ENCODE data around the gene CDK14. TPM values are rescaled to one million over a fixed set of nuclear protein-coding genes. Genes with fewer than 3 reads are reported as not detected.

The CDK14 gene
- total RNA-seq, 1 experiment from 2014 or later = 57.9 TPM

GRCh38 chr7:91055219-91055618 lies 459.1 kb downstream of the CDK14 start:
- DNase-seq (ENCODE audit: low spot score) = no peak
- Mint-ChIP-seq H3K9me3 (peaks cover 3% of the 10 kb centered on the region; the same call in 1 of the 2 replicates), H3K4me3 (no peak overlapping the region), H3K27ac (no peak overlapping the region), H3K4me1 (peaks cover 21% of the 10 kb centered on the region), H3K36me3 (0 out of 2 replicates have a peak, but pooled peaks cover 2% of the 10 kb centered on the region), H3K27me3 (ENCODE audit: low read depth) (peaks cover 47% of the 10 kb centered on the region)
- CTCF ChIA-PET = no interaction called here
- POLR2A ChIA-PET = no interaction called here
- ATAC-seq = no peak
- TF ChIP-seq ESRRA (CRISPR knock-in tag; IDR thresholded peaks at IDR 0.05; ENCODE audit: borderline replicate concordance) (no peak), ZNF281 (CRISPR knock-in tag; IDR thresholded peaks at IDR 0.05) (no peak), ZNF232 (CRISPR knock-in tag; IDR thresholded peaks at IDR 0.05) (no peak), FOXJ3 (CRISPR knock-in tag; IDR thresholded peaks at IDR 0.05; ENCODE audit: borderline replicate concordance) (no peak), E2F5 (CRISPR knock-in tag; IDR thresholded peaks at IDR 0.05) (no peak), IRF2 (CRISPR knock-in tag; IDR thresholded peaks at IDR 0.05; ENCODE audit: borderline replicate concordance, low read depth) (no peak), MAX (CRISPR knock-in tag; IDR thresholded peaks at IDR 0.05) (no peak), NFATC4 (CRISPR knock-in tag; IDR thresholded peaks at IDR 0.05) (no peak)

GRCh38 chr7:91062713-91063112 lies 466.6 kb downstream of the CDK14 start:
- TF ChIP-seq EMX1 (CRISPR knock-in tag; IDR thresholded peaks at IDR 0.05) = no peak
- H3K36me3 Mint-ChIP-seq = peaks cover 15% of the 10 kb centered on the region
- H3K4me1 Mint-ChIP-seq = peaks cover 31% of the 10 kb centered on the region
- no peaks in the 10 kb centered on the region; the same call in 1 of the 2 replicates for H3K27me3 Mint-ChIP-seq (ENCODE audit: low read depth)
- H3K4me3 Mint-ChIP-seq = no peak overlapping the region
- ChIA-PET POLR2A (no interaction called here), CTCF (no interaction called here)
- no peak overlapping the region for H3K27ac Mint-ChIP-seq
- DNase-seq (ENCODE audit: low spot score) = no peak
- H3K9me3 Mint-ChIP-seq = peaks cover 17% of the 10 kb centered on the region
- no peak for ATAC-seq

- Mint-ChIP-seq H3K9me3 (peaks cover 17% of the 10 kb centered on the region), H3K27ac (no peak overlapping the region), H3K36me3 (peaks cover 15% of the 10 kb centered on the region), H3K4me1 (peaks cover 31% of the 10 kb centered on the region), H3K27me3 (ENCODE audit: low read depth) (no peaks in the 10 kb centered on the region; the same call in 1 of the 2 replicates), H3K4me3 (no peak overlapping the region)
- ChIA-PET CTCF (interaction anchor here (1.3 kb wide), 1 partner anchor 19 kb away, joined by 3 read pairs; no protein-coding TSS in a partner anchor), POLR2A (no interaction called here)
- ATAC-seq = no peak
- no peak for DNase-seq (ENCODE audit: low spot score)
- no peak for TF ChIP-seq NR3C1 (CRISPR knock-in tag; conservative IDR thresholded peaks at IDR 0.05; ENCODE audit: low read depth)
- TF ChIP-seq KAT7 (CRISPR knock-in tag; IDR thresholded peaks at IDR 0.05; ENCODE audit: borderline replicate concordance) = no peak
- no peak for TF ChIP-seq SMAD4 (CRISPR knock-in tag; IDR thresholded peaks at IDR 0.05)
- TF ChIP-seq ZSCAN18 (CRISPR knock-in tag; IDR thresholded peaks at IDR 0.05) = no peak
- no peak for TF ChIP-seq ESRRA (CRISPR knock-in tag; IDR thresholded peaks at IDR 0.05; ENCODE audit: borderline replicate concordance)
- TF ChIP-seq E2F4 (CRISPR knock-in tag; IDR thresholded peaks at IDR 0.05; ENCODE audit: borderline replicate concordance, low read depth) = no peak
- TF ChIP-seq CDX4 (CRISPR knock-in tag; IDR thresholded peaks at IDR 0.05; ENCODE audit: borderline replicate concordance) = no peak
- no peak for TF ChIP-seq IRF1 (CRISPR knock-in tag; IDR thresholded peaks at IDR 0.05)
- TF ChIP-seq TEAD1 (CRISPR knock-in tag; IDR thresholded peaks at IDR 0.05) = no peak
- TF ChIP-seq ZNF281 (CRISPR knock-in tag; IDR thresholded peaks at IDR 0.05) = no peak
- no peak for TF ChIP-seq ZNF232 (CRISPR knock-in tag; IDR thresholded peaks at IDR 0.05)
- TF ChIP-seq NFATC4 (CRISPR knock-in tag; IDR thresholded peaks at IDR 0.05) = no peak
- no peak for TF ChIP-seq NR2C2 (CRISPR knock-in tag; IDR thresholded peaks at IDR 0.05)
Measured at GRCh38 chr7:91064052-91064451, 467.9 kb downstream of the CDK14 start.
